CD4-positive, CD25-positive, alpha-beta regulatory T cell (primary cell): Measurements from ENCODE around the gene HORMAD2. TPM values are rescaled to one million over a fixed set of nuclear protein-coding genes. Genes with fewer than 3 reads are reported as not detected.

Experiments used
- ATAC-seq, 2 donors: fragments of 150-1000 bp; cut with Tn5 transposase; one replicate each; pipeline ENCODE4 v1.10.0; 2021; ENCODE audit warnings: low read depth in 2 of 2, moderate number of reproducible peaks in 2 of 2, moderate library complexity in 1 of 2
- DNase-seq, 3 donors: peaks; one replicate each; pipeline versions ENCODE4 v3.0.0 to v3.0.0-alpha.2; 2012 to 2022; ENCODE audit warnings: mixed read lengths in 1 of 3
- H3K27ac ChIP-seq: one replicate; pipeline ENCODE4 v1.7.0; 2013; ENCODE audit warnings: mild to moderate bottlenecking, low read length; ENCODE audit not compliant: insufficient read depth, poor library complexity, severe bottlenecking
- H3K27me3 ChIP-seq: one replicate; pipeline ENCODE4 v1.7.0; 2013; ENCODE audit warnings: low read length; ENCODE audit not compliant: control insufficient read depth, insufficient read depth
- H3K36me3 ChIP-seq: one replicate; pipeline ENCODE4 v1.7.0; 2013; ENCODE audit warnings: mild to moderate bottlenecking, low read length, moderate library complexity; ENCODE audit not compliant: control insufficient read depth, insufficient read depth
- H3K4me1 ChIP-seq: 2 replicates; pipeline ENCODE4 v1.7.0; 2013; ENCODE audit warnings: mild to moderate bottlenecking, low read length; ENCODE audit not compliant: insufficient read depth, control insufficient read depth, poor library complexity, severe bottlenecking
- H3K4me3 ChIP-seq: one replicate; pipeline ENCODE4 v1.7.0; 2013; ENCODE audit warnings: low read depth, mild to moderate bottlenecking, low read length, moderate library complexity
- H3K9me3 ChIP-seq, 2 experiments: 1 replicate in 1 of 2; 2 replicates in 1 of 2; pipeline ENCODE4 v1.7.0; 2013; ENCODE audit warnings: low read length in 2 of 2, mild to moderate bottlenecking in 1 of 2, moderate library complexity in 1 of 2; ENCODE audit not compliant: control insufficient read depth in 2 of 2
- H3K27ac Mint-ChIP-seq, 3 donors: one replicate each; pipeline ENCODE4 v1.8.0; 2020 to 2022; ENCODE audit warnings: mild to moderate bottlenecking in 3 of 3, mixed read lengths in 3 of 3, moderate library complexity in 2 of 3
- H3K27me3 Mint-ChIP-seq: one replicate; pipeline ENCODE4 v1.8.0; 2022; ENCODE audit warnings: mild to moderate bottlenecking, mixed read lengths
- H3K36me3 Mint-ChIP-seq: one replicate; pipeline ENCODE4 v1.8.0; 2020; ENCODE audit warnings: mixed read lengths
- H3K4me1 Mint-ChIP-seq, 4 donors: one replicate each; pipeline ENCODE4 v1.8.0; 2020 to 2022; ENCODE audit warnings: mixed read lengths in 4 of 4, mild to moderate bottlenecking in 1 of 4
- H3K4me3 Mint-ChIP-seq, 4 donors: one replicate each; pipeline ENCODE4 v1.8.0; 2020 to 2022; ENCODE audit warnings: mild to moderate bottlenecking in 4 of 4, mixed read lengths in 4 of 4, moderate library complexity in 3 of 4
- H3K9me3 Mint-ChIP-seq, 7 donors: one replicate each; pipeline ENCODE4 v1.8.0; 2020 to 2022; ENCODE audit warnings: mixed read lengths in 7 of 7, mild to moderate bottlenecking in 3 of 7, moderate library complexity in 2 of 7
- polyA plus RNA-seq, 4 donors: library from polyadenylated mRNA; unstranded; fragments of 300-500 nt; fragmentation: Illumina TruSeq; gene quantifications; one replicate each; pipeline ENCODE4 v1.2.3, GENCODE V29; 2021
- total RNA-seq: library from RNA; stranded (reverse); gene quantifications from one replicate; pipeline ENCODE4 v1.2.3, GENCODE V29; 2022

Gene HORMAD2
- total and polyA plus RNA-seq, 5 donors from 2014 or later: not detected

GRCh38 chr22:30182350-30182745 lies 102.1 kb downstream of the HORMAD2 start:
- Histone ChIP-seq H3K9me3 (no peaks in the 10 kb centered on the region), H3K36me3 (no peaks in the 10 kb centered on the region), H3K27me3 (no peaks in the 10 kb centered on the region), H3K27ac (no peak overlapping the region), H3K4me3 (no peak overlapping the region), H3K4me1 (peaks cover 42% of the 10 kb centered on the region)
- Mint-ChIP-seq H3K27ac (peak overlapping the region in 1 of 3 donors; percentile 76), H3K4me1 (peaks cover 30 to 71% (median 43%) of the 10 kb centered on the region in 4 donors), H3K9me3 (no peaks in the 10 kb centered on the region), H3K27me3 (no peaks in the 10 kb centered on the region), H3K4me3 (no peak overlapping the region), H3K36me3 (no peaks in the 10 kb centered on the region)
- ATAC-seq (no peak), DNase-seq (no peak)

GRCh38 chr22:30182815-30183214 lies 102.6 kb downstream of the HORMAD2 start:
- H3K27ac Mint-ChIP-seq: no peak overlapping the region
- Histone ChIP-seq H3K36me3 (no peaks in the 10 kb centered on the region), H3K27ac (no peak overlapping the region), H3K4me1 (peaks cover 46% of the 10 kb centered on the region), H3K9me3 (no peaks in the 10 kb centered on the region), H3K4me3 (no peak overlapping the region), H3K27me3 (no peaks in the 10 kb centered on the region)
- ATAC-seq (no peak), DNase-seq (no peak)
- no peaks in the 10 kb centered on the region for H3K27me3 Mint-ChIP-seq
- H3K9me3 Mint-ChIP-seq: peaks cover 0 to 2% (median 0%) of the 10 kb centered on the region in 7 donors
- H3K4me3 Mint-ChIP-seq: no peak overlapping the region
- H3K4me1 Mint-ChIP-seq: peaks cover 31 to 75% (median 45%) of the 10 kb centered on the region in 4 donors
- no peaks in the 10 kb centered on the region for H3K36me3 Mint-ChIP-seq

DNA sequence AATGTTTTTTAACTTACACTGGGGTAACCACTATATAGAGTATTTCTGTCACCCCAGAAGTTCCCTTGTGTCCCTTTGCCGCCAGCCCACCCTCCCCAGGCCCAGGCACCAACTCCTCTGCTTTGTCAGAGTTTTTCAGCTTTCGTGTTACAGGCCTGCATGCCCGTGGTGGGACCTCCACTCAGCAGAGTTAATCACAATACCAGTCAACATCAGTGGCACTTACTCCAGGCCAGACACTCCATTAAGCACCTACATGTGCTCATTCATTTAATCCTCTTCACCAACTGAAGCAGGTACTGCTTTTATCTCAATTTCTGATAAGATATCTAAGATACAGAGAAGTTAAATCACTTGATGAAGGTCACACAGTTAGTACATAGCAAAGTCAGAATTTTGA lies 103.0 kb downstream of the HORMAD2 start:
- peaks cover 31 to 75% (median 43%) of the 10 kb centered on the region in 4 donors for H3K4me1 Mint-ChIP-seq
- Histone ChIP-seq H3K27me3 (no peaks in the 10 kb centered on the region), H3K27ac (no peak overlapping the region), H3K9me3 (no peaks in the 10 kb centered on the region), H3K4me3 (no peak overlapping the region), H3K36me3 (no peaks in the 10 kb centered on the region), H3K4me1 (peaks cover 49% of the 10 kb centered on the region)
- H3K27me3 Mint-ChIP-seq: no peaks in the 10 kb centered on the region
- ATAC-seq (no peak), DNase-seq (no peak)
- no peaks in the 10 kb centered on the region for H3K36me3 Mint-ChIP-seq
- peaks cover 0 to 2% (median 0%) of the 10 kb centered on the region in 7 donors for H3K9me3 Mint-ChIP-seq
- H3K4me3 Mint-ChIP-seq: no peak overlapping the region
- H3K27ac Mint-ChIP-seq: peak overlapping the region in 2 of 3 donors; percentile 39 to 65

DNA sequence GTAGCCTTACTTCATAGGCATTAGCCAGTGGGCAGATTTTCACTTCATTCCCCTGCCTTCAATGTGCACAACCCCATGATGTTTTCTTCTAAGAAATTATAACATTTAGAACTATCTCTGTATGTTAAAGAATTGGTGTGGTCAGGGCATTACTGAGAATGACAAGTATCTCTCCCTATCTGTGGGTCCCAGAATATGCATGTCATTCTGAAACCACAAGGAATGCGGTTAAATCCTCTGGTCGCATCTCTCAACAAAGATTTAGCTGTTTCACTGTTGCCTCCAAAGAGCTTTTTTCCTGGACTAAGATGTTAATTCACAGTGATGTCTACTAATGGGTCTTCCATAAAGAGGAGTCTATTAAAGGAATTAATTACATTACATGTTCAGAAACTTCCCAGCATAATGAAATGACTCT lies 103.6 kb downstream of the HORMAD2 start:
- no peaks in the 10 kb centered on the region for H3K36me3 ChIP-seq
- Mint-ChIP-seq H3K9me3 (peaks cover 0 to 2% (median 0%) of the 10 kb centered on the region in 7 donors), H3K36me3 (no peaks in the 10 kb centered on the region), H3K4me3 (peak overlapping the region in 1 of 4 donors; percentile 34), H3K27me3 (no peaks in the 10 kb centered on the region), H3K4me1 (peaks cover 26 to 75% (median 43%) of the 10 kb centered on the region in 4 donors), H3K27ac (peak overlapping the region in 1 of 3 donors; percentile 65)
- peak in 1 of 3 donors; percentile 69 for DNase-seq
- peak overlapping the region; percentile 20 for H3K4me3 ChIP-seq
- peaks cover 49% of the 10 kb centered on the region for H3K4me1 ChIP-seq
- H3K27ac ChIP-seq: no peak overlapping the region
- ATAC-seq: no peak
- H3K9me3 ChIP-seq: no peaks in the 10 kb centered on the region
- no peaks in the 10 kb centered on the region for H3K27me3 ChIP-seq

DNA sequence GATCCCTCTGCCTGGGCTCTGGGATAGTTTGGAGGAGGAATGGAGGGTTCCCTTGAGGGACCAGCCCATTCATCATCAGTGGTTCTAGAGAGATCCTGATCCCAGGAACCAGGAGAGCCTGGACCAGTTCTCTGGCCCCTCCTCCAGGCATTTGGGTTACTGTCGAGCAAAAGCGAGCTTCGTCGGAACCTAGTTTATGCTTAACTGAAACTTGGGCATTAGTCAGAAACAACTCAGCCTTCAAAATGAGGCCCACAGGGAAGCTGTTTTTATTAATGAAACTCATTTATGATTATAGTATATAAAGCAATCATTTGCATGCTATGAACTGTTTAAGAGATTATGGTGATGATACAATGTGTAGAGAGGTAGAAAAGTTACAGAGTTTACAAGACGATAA lies 104.9 kb downstream of the HORMAD2 start:
- Mint-ChIP-seq H3K4me1 (peaks cover 28 to 87% (median 47%) of the 10 kb centered on the region in 4 donors), H3K27me3 (no peaks in the 10 kb centered on the region), H3K27ac (peak overlapping the region; percentile 61 to 85 (median 67)), H3K36me3 (no peaks in the 10 kb centered on the region), H3K9me3 (peaks cover 0 to 4% (median 0%) of the 10 kb centered on the region in 7 donors), H3K4me3 (peak overlapping the region in 3 of 4 donors; percentile 19 to 60 (median 28))
- Histone ChIP-seq H3K4me3 (peak overlapping the region; percentile 39), H3K4me1 (peaks cover 53% of the 10 kb centered on the region), H3K27ac (peak overlapping the region; percentile 27), H3K27me3 (no peaks in the 10 kb centered on the region), H3K36me3 (no peaks in the 10 kb centered on the region), H3K9me3 (no peaks in the 10 kb centered on the region)
- ATAC-seq (peak in 1 of 2 donors; percentile 17), DNase-seq (peak in 1 of 3 donors; percentile 44)

GRCh38 chr22:30185549-30185948 lies 105.3 kb downstream of the HORMAD2 start:
- Mint-ChIP-seq H3K27ac (peak overlapping the region in 2 of 3 donors; percentile 61 to 67), H3K9me3 (peaks cover 0 to 4% (median 0%) of the 10 kb centered on the region in 7 donors), H3K4me3 (peak overlapping the region in 1 of 4 donors; percentile 60), H3K36me3 (no peaks in the 10 kb centered on the region), H3K4me1 (peaks cover 32 to 91% (median 49%) of the 10 kb centered on the region in 4 donors), H3K27me3 (no peaks in the 10 kb centered on the region)
- no peaks in the 10 kb centered on the region for H3K27me3 ChIP-seq
- DNase-seq: no peak
- no peak overlapping the region for H3K27ac ChIP-seq
- ATAC-seq: no peak
- peak overlapping the region; percentile 39 for H3K4me3 ChIP-seq
- no peaks in the 10 kb centered on the region for H3K9me3 ChIP-seq
- H3K4me1 ChIP-seq: peaks cover 57% of the 10 kb centered on the region
- no peaks in the 10 kb centered on the region for H3K36me3 ChIP-seq

DNA sequence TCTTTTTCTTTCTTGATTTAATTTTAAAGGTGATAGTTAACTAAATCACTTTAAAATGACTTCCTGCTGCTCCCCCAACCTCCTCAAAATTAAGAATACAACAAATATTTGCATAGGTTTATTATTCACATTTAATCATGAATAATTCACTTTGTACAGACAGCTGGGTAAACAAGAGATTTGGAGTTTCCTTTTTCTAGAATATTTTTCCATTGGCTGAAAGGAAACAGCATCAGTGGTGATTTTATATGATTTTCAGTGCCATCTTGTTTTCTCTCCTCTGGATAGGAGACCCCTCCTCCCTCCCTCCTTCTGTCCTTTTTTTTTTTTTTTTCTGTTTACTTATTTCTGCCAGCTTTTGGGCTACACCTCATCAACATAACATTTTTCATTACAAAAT lies 105.8 kb downstream of the HORMAD2 start:
- peaks cover 36 to 94% (median 54%) of the 10 kb centered on the region in 4 donors for H3K4me1 Mint-ChIP-seq
- no peaks in the 10 kb centered on the region for H3K27me3 Mint-ChIP-seq
- ATAC-seq (no peak), DNase-seq (no peak)
- no peaks in the 10 kb centered on the region for H3K9me3 ChIP-seq
- no peak overlapping the region for H3K27ac ChIP-seq
- no peak overlapping the region for H3K4me3 ChIP-seq
- H3K4me3 Mint-ChIP-seq: peak overlapping the region in 1 of 4 donors; percentile 52
- peaks cover 0 to 4% (median 0%) of the 10 kb centered on the region in 7 donors for H3K9me3 Mint-ChIP-seq
- H3K27me3 ChIP-seq: no peaks in the 10 kb centered on the region
- no peaks in the 10 kb centered on the region for H3K36me3 ChIP-seq
- peaks cover 62% of the 10 kb centered on the region for H3K4me1 ChIP-seq
- no peaks in the 10 kb centered on the region for H3K36me3 Mint-ChIP-seq
- H3K27ac Mint-ChIP-seq: peak overlapping the region in 1 of 3 donors; percentile 18

- Histone ChIP-seq H3K36me3 (no peaks in the 10 kb centered on the region), H3K9me3 (no peaks in the 10 kb centered on the region), H3K4me3 (no peak overlapping the region), H3K27ac (no peak overlapping the region), H3K4me1 (peaks cover 62% of the 10 kb centered on the region), H3K27me3 (no peaks in the 10 kb centered on the region)
- Mint-ChIP-seq H3K27me3 (no peaks in the 10 kb centered on the region), H3K36me3 (no peaks in the 10 kb centered on the region), H3K4me3 (peak overlapping the region in 3 of 4 donors; percentile 44 to 62 (median 52)), H3K9me3 (peaks cover 0 to 4% (median 0%) of the 10 kb centered on the region in 7 donors), H3K27ac (peak overlapping the region in 2 of 3 donors; percentile 18 to 57), H3K4me1 (peaks cover 36 to 94% (median 58%) of the 10 kb centered on the region in 4 donors)
- DNase-seq (no peak), ATAC-seq (no peak)
Observed at GRCh38 chr22:30186510-30186909, 106.2 kb downstream of the HORMAD2 start.
